ENCODE data around the gene SPATS2.

DNA sequence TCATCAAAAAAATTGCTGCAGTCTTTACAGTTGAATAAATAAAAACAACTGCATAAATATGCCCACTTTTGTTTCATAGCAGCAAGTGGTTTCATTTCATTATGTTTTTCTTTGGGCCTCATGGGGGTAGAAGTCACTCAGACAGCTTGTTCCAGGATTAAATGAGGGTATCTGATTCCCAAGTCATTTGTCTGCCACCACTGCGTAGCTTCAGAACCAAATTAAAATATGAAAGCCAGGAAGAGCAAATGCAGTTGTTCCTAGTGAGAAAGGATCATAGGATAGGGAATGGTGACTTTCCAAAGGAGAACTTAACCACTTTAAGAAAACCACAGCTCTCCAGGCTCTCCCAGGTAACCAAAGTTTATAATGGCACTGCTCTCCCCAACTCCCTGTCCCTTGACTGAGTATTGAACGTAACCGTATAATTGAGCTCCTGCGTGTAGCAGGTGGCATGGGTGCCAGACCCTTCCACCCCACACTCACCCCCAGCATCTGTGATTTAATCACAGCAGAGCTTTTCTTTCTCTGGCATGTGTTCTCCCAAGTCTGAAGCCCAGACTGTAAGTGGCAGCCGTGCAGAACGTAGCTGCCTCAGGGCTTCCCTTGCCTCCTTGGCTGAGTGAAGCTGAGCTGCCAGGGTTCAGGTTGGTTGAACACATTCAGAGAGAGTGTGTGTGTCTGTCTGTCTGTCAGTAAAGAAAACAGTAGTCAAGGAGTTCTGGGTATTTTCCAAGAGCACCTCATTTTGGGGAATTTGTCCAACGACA lies 160.3 kb downstream of the SPATS2 start:
- TF ChIP-seq EP300 (IDR thresholded peaks at IDR 0.05; ENCODE audit: borderline replicate concordance): no peak; the same call in 1 of the 2 replicates
- no peak for TF ChIP-seq TCF12 (IDR thresholded peaks at IDR 0.05; ENCODE audit: low read depth)
- TF ChIP-seq ZBTB7A (IDR thresholded peaks at IDR 0.05; ENCODE audit: low read depth): no peak
- TF ChIP-seq FOXM1 (IDR thresholded peaks at IDR 0.05; ENCODE audit: borderline replicate concordance, low read depth): no peak
- TF ChIP-seq RAD21 (IDR thresholded peaks at IDR 0.05; ENCODE audit: low read depth): no peak
- TF ChIP-seq YY1 (IDR thresholded peaks at IDR 0.05; ENCODE audit: low read depth): no peak
- TF ChIP-seq, protein P1, sequence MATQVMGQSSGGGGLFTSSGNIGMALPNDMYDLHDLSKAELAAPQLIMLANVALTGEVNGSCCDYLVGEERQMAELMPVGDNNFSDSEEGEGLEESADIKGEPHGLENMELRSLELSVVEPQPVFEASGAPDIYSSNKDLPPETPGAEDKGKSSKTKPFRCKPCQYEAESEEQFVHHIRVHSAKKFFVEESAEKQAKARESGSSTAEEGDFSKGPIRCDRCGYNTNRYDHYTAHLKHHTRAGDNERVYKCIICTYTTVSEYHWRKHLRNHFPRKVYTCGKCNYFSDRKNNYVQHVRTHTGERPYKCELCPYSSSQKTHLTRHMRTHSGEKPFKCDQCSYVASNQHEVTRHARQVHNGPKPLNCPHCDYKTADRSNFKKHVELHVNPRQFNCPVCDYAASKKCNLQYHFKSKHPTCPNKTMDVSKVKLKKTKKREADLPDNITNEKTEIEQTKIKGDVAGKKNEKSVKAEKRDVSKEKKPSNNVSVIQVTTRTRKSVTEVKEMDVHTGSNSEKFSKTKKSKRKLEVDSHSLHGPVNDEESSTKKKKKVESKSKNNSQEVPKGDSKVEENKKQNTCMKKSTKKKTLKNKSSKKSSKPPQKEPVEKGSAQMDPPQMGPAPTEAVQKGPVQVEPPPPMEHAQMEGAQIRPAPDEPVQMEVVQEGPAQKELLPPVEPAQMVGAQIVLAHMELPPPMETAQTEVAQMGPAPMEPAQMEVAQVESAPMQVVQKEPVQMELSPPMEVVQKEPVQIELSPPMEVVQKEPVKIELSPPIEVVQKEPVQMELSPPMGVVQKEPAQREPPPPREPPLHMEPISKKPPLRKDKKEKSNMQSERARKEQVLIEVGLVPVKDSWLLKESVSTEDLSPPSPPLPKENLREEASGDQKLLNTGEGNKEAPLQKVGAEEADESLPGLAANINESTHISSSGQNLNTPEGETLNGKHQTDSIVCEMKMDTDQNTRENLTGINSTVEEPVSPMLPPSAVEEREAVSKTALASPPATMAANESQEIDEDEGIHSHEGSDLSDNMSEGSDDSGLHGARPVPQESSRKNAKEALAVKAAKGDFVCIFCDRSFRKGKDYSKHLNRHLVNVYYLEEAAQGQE (IDR thresholded peaks at IDR 0.05; ENCODE audit: low read depth): no peak

Measured in Ishikawa (cell line).